Esophagus (tissue), 2 donors: ENCODE results near the gene CACNA2D1. TPM values are rescaled to one million over a fixed set of nuclear protein-coding genes. Genes with fewer than 3 reads are reported as not detected.

Experiments used
- H3K27ac ChIP-seq, 2 donors: one replicate each; pipeline ENCODE4 v1.5.1; 2013; ENCODE audit warnings: low read depth in 2 of 2, mild to moderate bottlenecking in 2 of 2, inconsistent platforms in 1 of 2, low read length in 1 of 2, moderate library complexity in 1 of 2
- H3K27me3 ChIP-seq, 2 donors: one replicate each; pipeline ENCODE4 v1.6.1; 2013; ENCODE audit warnings: low read length in 2 of 2, control low read depth in 1 of 2, mild to moderate bottlenecking in 1 of 2; ENCODE audit not compliant: insufficient read depth in 2 of 2, control insufficient read depth in 1 of 2
- H3K36me3 ChIP-seq, 2 donors: one replicate each; pipeline ENCODE4 v1.6.1; 2013; ENCODE audit warnings: low read length in 1 of 2; ENCODE audit not compliant: control insufficient read depth in 2 of 2, insufficient read depth in 2 of 2
- H3K4me1 ChIP-seq, 2 donors: one replicate each; pipeline ENCODE4 v1.6.1; 2013; ENCODE audit warnings: low read length in 1 of 2; ENCODE audit not compliant: control insufficient read depth in 2 of 2, insufficient read depth in 2 of 2
- H3K4me3 ChIP-seq, 2 donors: one replicate each; pipeline ENCODE4 v1.5.1; 2013; ENCODE audit warnings: low read length in 2 of 2, mild to moderate bottlenecking in 2 of 2, low read depth in 1 of 2, moderate library complexity in 1 of 2
- H3K9me3 ChIP-seq, 2 donors: one replicate each; pipeline ENCODE4 v1.6.1; 2013; ENCODE audit warnings: mild to moderate bottlenecking in 2 of 2, low read depth in 1 of 2, low read length in 1 of 2, moderate library complexity in 1 of 2; ENCODE audit not compliant: control insufficient read depth in 2 of 2, insufficient read depth in 1 of 2
- WGBS, 2 donors: extraction: QIAGEN DNeasy Blood & Tissue Kit; methylation state at CpG; one replicate each; pipeline ENCODE4 v1.1.7; 2013; 5-methylcytosine and 5-hydroxymethylcytosine counted together
- polyA plus RNA-seq, 2 donors: library from polyadenylated mRNA; stranded (reverse); fragments of 200-250 nt; gene quantifications; one replicate each; pipeline ENCODE4 v1.2.3, GENCODE V29; 2013
- donor health status: healthy with polysubstance abuse.
- donor health status: Bipolar disorder and iron deficiency.

The CACNA2D1 gene
- polyA plus RNA-seq, 2 donors = 0.90 to 1.3 TPM

DNA sequence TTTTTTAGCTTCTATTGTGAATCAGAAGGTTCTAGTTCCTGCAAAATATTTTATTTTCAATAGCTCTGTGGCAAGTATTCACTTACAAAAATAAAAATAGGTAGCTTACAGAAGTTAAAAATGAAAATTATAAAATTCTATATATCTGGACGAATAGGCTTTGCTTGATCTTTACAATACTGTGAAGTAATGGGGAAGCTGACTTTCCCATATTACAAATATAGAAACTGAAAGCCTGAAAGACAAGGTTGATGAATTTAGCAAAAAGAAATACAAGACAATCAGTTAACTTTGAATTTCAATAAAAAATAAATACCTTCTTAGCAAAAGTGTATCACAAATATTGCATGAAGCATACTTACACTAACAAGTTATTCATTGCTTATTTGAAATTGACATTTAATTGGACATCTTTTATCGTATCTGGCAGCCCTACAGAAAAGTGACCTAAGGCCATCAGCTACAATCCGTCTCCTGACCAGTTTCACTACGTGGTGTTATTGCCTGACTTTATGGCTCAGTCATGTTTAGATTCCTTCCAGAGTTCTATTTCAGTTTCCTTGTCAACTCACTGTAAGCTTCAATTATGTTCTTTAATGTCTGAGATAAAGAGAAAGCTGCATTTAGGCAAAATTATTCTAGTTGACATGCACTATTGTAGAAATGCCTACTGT, 363.2 kb downstream of the CACNA2D1 start:
- Histone ChIP-seq H3K27ac (no peak overlapping the region), H3K27me3 (no peaks in the 10 kb centered on the region)
- WGBS, 2 donors = 59 to 71% methylated on average over 4 of the region's 4 CpGs

GRCh38 chr7:82079527-82079926, 364.1 kb downstream of the CACNA2D1 start:
- Histone ChIP-seq H3K4me3 (no peak overlapping the region), H3K4me1 (no peaks in the 10 kb centered on the region), H3K36me3 (peaks cover 0 to 3% of the 10 kb centered on the region in 2 donors), H3K27ac (no peak overlapping the region), H3K27me3 (no peaks in the 10 kb centered on the region), H3K9me3 (no peaks in the 10 kb centered on the region)
- WGBS, 2 donors = 93 to 95% methylated on average over 8 of the region's 8 CpGs

More for the DNA sequence above, 363.2 kb downstream of the CACNA2D1 start:
- Histone ChIP-seq H3K36me3 (peaks cover 0 to 3% of the 10 kb centered on the region in 2 donors), H3K4me1 (no peaks in the 10 kb centered on the region), H3K9me3 (no peaks in the 10 kb centered on the region), H3K4me3 (no peak overlapping the region)

- 84 to 94% methylated on average over 2 of the region's 2 CpGs for WGBS, 2 donors
- peaks cover 0 to 3% of the 10 kb centered on the region in 2 donors for H3K36me3 ChIP-seq
Measured at GRCh38 chr7:82078807-82079206, 364.8 kb downstream of the CACNA2D1 start.

GRCh38 chr7:82071468-82071867, 372.1 kb downstream of the CACNA2D1 start:
- Histone ChIP-seq H3K9me3 (no peaks in the 10 kb centered on the region), H3K36me3 (no peaks in the 10 kb centered on the region), H3K4me3 (no peak overlapping the region), H3K27me3 (no peaks in the 10 kb centered on the region), H3K4me1 (no peaks in the 10 kb centered on the region), H3K27ac (no peak overlapping the region)
- WGBS, 2 donors = 82% methylated on average over 2 of the region's 2 CpGs

More at GRCh38 chr7:82078807-82079206, 364.8 kb downstream of the CACNA2D1 start:
- no peaks in the 10 kb centered on the region for H3K27me3 ChIP-seq
- H3K9me3 ChIP-seq = no peaks in the 10 kb centered on the region
- H3K27ac ChIP-seq = no peak overlapping the region
- no peak overlapping the region for H3K4me3 ChIP-seq
- H3K4me1 ChIP-seq = no peaks in the 10 kb centered on the region

DNA sequence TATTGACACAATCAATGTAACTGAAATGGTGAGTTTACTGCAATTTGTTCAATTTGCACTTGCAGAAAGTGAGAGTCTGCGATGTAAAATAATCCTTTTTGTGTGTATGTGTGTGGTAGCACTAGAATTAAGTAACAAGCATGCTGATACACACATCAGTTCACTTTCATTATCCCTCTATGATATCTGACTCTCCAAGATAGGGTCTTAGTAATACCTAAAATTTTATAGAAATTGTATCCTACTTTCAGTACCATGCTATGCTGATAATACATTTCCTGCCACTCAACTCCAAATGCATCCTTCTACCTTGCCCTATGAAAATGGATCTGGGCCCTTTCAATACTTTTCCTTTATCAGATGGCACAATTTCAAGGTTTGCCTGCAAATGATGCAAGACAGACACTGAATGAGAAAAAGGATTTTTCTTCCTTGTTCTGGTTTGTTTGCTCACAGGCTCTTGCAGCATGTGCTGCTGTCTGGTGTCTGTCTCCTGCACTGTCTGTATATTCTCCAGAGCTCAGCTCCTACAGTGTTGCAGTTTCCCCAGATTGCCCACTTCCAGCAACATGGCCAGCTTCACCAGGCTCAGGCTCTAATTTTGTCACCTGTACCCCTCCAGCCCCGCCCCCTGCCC, 375.8 kb downstream of the CACNA2D1 start:
- no peaks in the 10 kb centered on the region for H3K27me3 ChIP-seq
- H3K27ac ChIP-seq = no peak overlapping the region
- no peaks in the 10 kb centered on the region for H3K9me3 ChIP-seq
- no peak overlapping the region for H3K4me3 ChIP-seq
- H3K4me1 ChIP-seq = no peaks in the 10 kb centered on the region
- 87 to 90% methylated on average over 2 of the region's 2 CpGs for WGBS, 2 donors
- no peaks in the 10 kb centered on the region for H3K36me3 ChIP-seq

DNA sequence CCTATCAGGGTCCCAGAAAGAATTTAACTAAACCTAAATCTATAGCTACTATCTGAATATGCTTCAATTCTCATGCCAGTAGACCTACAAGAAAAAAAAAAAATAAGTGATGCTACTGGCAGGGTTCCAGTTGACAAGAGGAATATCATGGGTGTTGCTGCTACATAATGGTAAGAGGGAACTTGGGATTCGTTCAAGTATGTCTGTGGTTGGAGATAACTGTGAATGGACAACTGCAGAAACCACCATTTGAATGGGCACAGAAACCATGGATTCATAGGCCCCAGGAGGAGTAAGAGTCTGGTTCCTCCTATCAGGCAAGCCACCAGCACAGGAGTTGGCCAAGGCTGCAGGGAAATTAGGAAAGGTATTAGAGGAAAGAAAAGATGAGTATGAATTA, 386.1 kb downstream of the CACNA2D1 start:
- Histone ChIP-seq H3K9me3 (no peaks in the 10 kb centered on the region), H3K4me3 (no peak overlapping the region), H3K27me3 (no peaks in the 10 kb centered on the region), H3K4me1 (no peaks in the 10 kb centered on the region), H3K36me3 (no peaks in the 10 kb centered on the region), H3K27ac (no peak overlapping the region)
- WGBS, 2 donors = 72 to 87% methylated on average over 1 of the region's 1 CpG

GRCh38 chr7:82056282-82056681, 387.3 kb downstream of the CACNA2D1 start:
- Histone ChIP-seq H3K9me3 (no peaks in the 10 kb centered on the region), H3K36me3 (no peaks in the 10 kb centered on the region), H3K27ac (no peak overlapping the region), H3K27me3 (no peaks in the 10 kb centered on the region), H3K4me1 (no peaks in the 10 kb centered on the region), H3K4me3 (no peak overlapping the region)
- WGBS, 2 donors = 92 to 97% methylated on average over 2 of the region's 2 CpGs

- Histone ChIP-seq H3K27me3 (no peaks in the 10 kb centered on the region), H3K36me3 (no peaks in the 10 kb centered on the region), H3K27ac (no peak overlapping the region), H3K4me1 (no peaks in the 10 kb centered on the region), H3K9me3 (no peaks in the 10 kb centered on the region), H3K4me3 (no peak overlapping the region)
- WGBS, 2 donors = 74 to 78% methylated on average over 1 of the region's 1 CpG
Measured at GRCh38 chr7:82054544-82054943, 389.0 kb downstream of the CACNA2D1 start.

GRCh38 chr7:82053453-82054032, 390.0 kb downstream of the CACNA2D1 start:
- no peak overlapping the region for H3K4me3 ChIP-seq
- no peaks in the 10 kb centered on the region for H3K27me3 ChIP-seq
- H3K4me1 ChIP-seq = no peaks in the 10 kb centered on the region
- no peaks in the 10 kb centered on the region for H3K9me3 ChIP-seq
- H3K36me3 ChIP-seq = no peaks in the 10 kb centered on the region
- no peak overlapping the region for H3K27ac ChIP-seq
- 82 to 86% methylated on average over 3 of the region's 3 CpGs for WGBS, 2 donors
